PC-3 (cell line): ENCODE measurements around the gene RTF1. TPM values are rescaled to one million over a fixed set of nuclear protein-coding genes. Genes with fewer than 3 reads are reported as not detected.
"Not testable (repeated sequence)": the region's sequence is repeated elsewhere in the genome, so short reads cannot be mapped to it uniquely, and the experiment has no call there.

Experiments
- ATAC-seq: fragments of 200-7000 bp; cut with Tn5 transposase; 2 replicates; pipeline ENCODE4 v1.9.1; 2020; ENCODE audit warnings: mild to moderate bottlenecking, moderate library complexity
- BruUV-seq: library from RNA; stranded (reverse); fragments of 400-500 nt; replicated peaks from 2 replicates; lab custom pipeline; 2021; lab: Mats Ljungman, UMichigan
- CTCF ChIA-PET: fragments of 300-600 bp; sonication (Branson Sonifier 250); formaldehyde crosslinking; loops from one replicate; lab custom pipeline; 2022; ENCODE audit warnings: antibody characterized with exemption; lab: Charles Lee
- POLR2A ChIA-PET: fragments of 300-600 bp; sonication (Branson Sonifier 250); formaldehyde crosslinking; loops from one replicate; lab custom pipeline; 2022; ENCODE audit warnings: antibody characterized with exemption; ENCODE audit not compliant: unreplicated experiment; lab: Charles Lee
- DNase-seq: peaks from one replicate; pipeline ENCODE4 v3.0.0-alpha.2; 2015
- H2AFZ ChIP-seq: fragments of 300-600 bp; sonication (generic); 2 replicates; pipeline ENCODE4 v1.6.0; 2016; ENCODE audit warnings: antibody characterized with exemption, low read length
- H3F3A ChIP-seq: fragments of 300-600 bp; sonication (generic); one replicate; pipeline ENCODE4 v1.6.0; 2017; ENCODE audit warnings: antibody characterized with exemption, low read length, control low read depth, mild to moderate bottlenecking; ENCODE audit not compliant: unreplicated experiment
- H3K27ac ChIP-seq: fragments of 300-600 bp; sonication (generic); 2 replicates; pipeline ENCODE4 v1.5.1; 2016; ENCODE audit warnings: mild to moderate bottlenecking, low read length
- H3K27me3 ChIP-seq: fragments of 300-600 bp; sonication (generic); 2 replicates; pipeline ENCODE4 v1.6.1; 2016; ENCODE audit warnings: low read length, mixed read lengths
- H3K36me3 ChIP-seq: fragments of 300-600 bp; sonication (generic); 2 replicates; pipeline ENCODE4 v1.6.1; 2016; ENCODE audit warnings: low read depth, mixed run types, low read length, mixed read lengths
- H3K4me1 ChIP-seq: fragments of 300-600 bp; sonication (generic); 2 replicates; pipeline ENCODE4 v1.5.1; 2016; ENCODE audit warnings: low read length; ENCODE audit not compliant: insufficient read depth
- H3K4me2 ChIP-seq: fragments of 300-600 bp; sonication (generic); 2 replicates; pipeline ENCODE4 v1.6.0; 2016; ENCODE audit warnings: low read length
- H3K4me3 ChIP-seq: fragments of 300-600 bp; sonication (generic); 2 replicates; pipeline ENCODE4 v1.5.1; 2016; ENCODE audit warnings: mild to moderate bottlenecking, low read length, mixed read lengths
- H3K79me2 ChIP-seq: fragments of 300-600 bp; sonication (generic); 2 replicates; pipeline ENCODE4 v1.6.1; 2017; ENCODE audit warnings: low read length, mixed read lengths
- H3K9ac ChIP-seq: fragments of 300-600 bp; sonication (generic); 2 replicates; pipeline ENCODE4 v1.6.0; 2016; ENCODE audit warnings: mild to moderate bottlenecking, low read length
- H3K9me2 ChIP-seq: fragments of 300-600 bp; sonication (generic); replicated peaks from 2 replicates; pipeline ENCODE4 v1.6.1; 2016; ENCODE audit warnings: mixed run types, low read length, mixed read lengths
- H3K9me3 ChIP-seq: fragments of 300-600 bp; sonication (generic); 2 replicates; pipeline ENCODE4 v1.6.1; 2016; ENCODE audit warnings: low read length, mixed read lengths
- H4K20me1 ChIP-seq: fragments of 300-600 bp; sonication (generic); 2 replicates; pipeline ENCODE4 v1.6.1; 2016; ENCODE audit warnings: low read length, mixed read lengths
- EZH2 ChIP-seq: fragments of 300-600 bp; sonication (generic); IDR thresholded peaks from one replicate; pipeline ENCODE4 v1.6.1; 2017; ENCODE audit warnings: antibody characterized with exemption, mild to moderate bottlenecking, low read length; ENCODE audit not compliant: unreplicated experiment
- EZH2phosphoT487 ChIP-seq: fragments of 300-600 bp; sonication (generic); IDR thresholded peaks from 2 replicates; pipeline ENCODE4 v1.6.1; 2018; ENCODE audit warnings: mild to moderate bottlenecking, antibody characterized with exemption, low read length, borderline replicate concordance
- intact Hi-C: fragments of 100-400 bp; cut with micrococcal nuclease; formaldehyde crosslinking; loops from 2 replicates; pipeline ENCODE4 v1.9.0; 2023
- total RNA-seq: library from RNA; depleted of rRNA; stranded (reverse); fragments of >200 nt; gene quantifications from 2 replicates; pipeline ENCODE4 v1.2.3, GENCODE V29; 2014
- TF ChIP-seq, protein P1 (sequence below): fragments of 300-600 bp; sonication (generic); conservative IDR thresholded peaks from 2 replicates; pipeline ENCODE4 v1.5.1; 2017; ENCODE audit warnings: antibody characterized with exemption, low read depth, mild to moderate bottlenecking, low read length

The RTF1 gene
- total RNA-seq, 1 experiment from 2014 or later = 20.2 TPM

- intact Hi-C loops = loop anchor here (5.0 to 10.0 kb wide), 3 partner anchors 41 to 278 kb away; no protein-coding TSS in a partner anchor
- CTCF ChIA-PET = interaction anchor here (0.8 to 1.3 kb wide), 2 partner anchors 26 to 119 kb away, joined by 6 to 7 read pairs; no protein-coding TSS in a partner anchor
- Histone ChIP-seq H3K4me2 (no peak overlapping the region), H3K9me3 (no peaks in the 10 kb centered on the region), H3K27ac (no peak overlapping the region), H3K9ac (no peak overlapping the region), H4K20me1 (0 out of 2 replicates have a peak, but pooled peaks cover 4% of the 10 kb centered on the region), H2AFZ (no peak overlapping the region), H3K4me1 (no peaks in the 10 kb centered on the region), H3F3A (no peaks in the 10 kb centered on the region), H3K9me2 (no peaks in the 10 kb centered on the region), H3K36me3 (peaks cover 43% of the 10 kb centered on the region), H3K4me3 (no peak overlapping the region), H3K27me3 (no peaks in the 10 kb centered on the region), H3K79me2 (no peaks in the 10 kb centered on the region)
- no peak for TF ChIP-seq EZH2
- TF ChIP-seq, protein P1, sequence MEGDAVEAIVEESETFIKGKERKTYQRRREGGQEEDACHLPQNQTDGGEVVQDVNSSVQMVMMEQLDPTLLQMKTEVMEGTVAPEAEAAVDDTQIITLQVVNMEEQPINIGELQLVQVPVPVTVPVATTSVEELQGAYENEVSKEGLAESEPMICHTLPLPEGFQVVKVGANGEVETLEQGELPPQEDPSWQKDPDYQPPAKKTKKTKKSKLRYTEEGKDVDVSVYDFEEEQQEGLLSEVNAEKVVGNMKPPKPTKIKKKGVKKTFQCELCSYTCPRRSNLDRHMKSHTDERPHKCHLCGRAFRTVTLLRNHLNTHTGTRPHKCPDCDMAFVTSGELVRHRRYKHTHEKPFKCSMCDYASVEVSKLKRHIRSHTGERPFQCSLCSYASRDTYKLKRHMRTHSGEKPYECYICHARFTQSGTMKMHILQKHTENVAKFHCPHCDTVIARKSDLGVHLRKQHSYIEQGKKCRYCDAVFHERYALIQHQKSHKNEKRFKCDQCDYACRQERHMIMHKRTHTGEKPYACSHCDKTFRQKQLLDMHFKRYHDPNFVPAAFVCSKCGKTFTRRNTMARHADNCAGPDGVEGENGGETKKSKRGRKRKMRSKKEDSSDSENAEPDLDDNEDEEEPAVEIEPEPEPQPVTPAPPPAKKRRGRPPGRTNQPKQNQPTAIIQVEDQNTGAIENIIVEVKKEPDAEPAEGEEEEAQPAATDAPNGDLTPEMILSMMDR = no peak
- DNase-seq (no peak), ATAC-seq (no peak)
- no TSS peak for BruUV-seq
- POLR2A ChIA-PET = no interaction called here
Measured at GRCh38 chr15:41466711-41467110, 49.8 kb downstream of the RTF1 start.

- intact Hi-C loops = loop anchor here (5.0 to 10.0 kb wide), 3 partner anchors 38 to 275 kb away; no protein-coding TSS in a partner anchor
Measured at GRCh38 chr15:41469644-41470043, 52.7 kb downstream of the RTF1 start.

GRCh38 chr15:41473418-41473817 lies 56.5 kb downstream of the RTF1 start:
- no peaks in the 10 kb centered on the region for H3F3A ChIP-seq
- intact Hi-C loops = no loop called here
- DNase-seq (no peak), ATAC-seq (no peak)
- H3K4me2 ChIP-seq = no peak overlapping the region
- no peak overlapping the region for H3K4me3 ChIP-seq
- no peaks in the 10 kb centered on the region for H3K27me3 ChIP-seq
- H3K9ac ChIP-seq = no peak overlapping the region
- H3K9me2 ChIP-seq = no peaks in the 10 kb centered on the region
- H4K20me1 ChIP-seq = no peaks in the 10 kb centered on the region
- H3K79me2 ChIP-seq = no peaks in the 10 kb centered on the region
- TF ChIP-seq, protein P1 = no peak
- no peak for TF ChIP-seq EZH2phosphoT487
- TF ChIP-seq EZH2 = no peak
- peaks cover 48% of the 10 kb centered on the region for H3K36me3 ChIP-seq
- H3K27ac ChIP-seq = no peak overlapping the region
- H3K4me1 ChIP-seq = peaks cover 20% of the 10 kb centered on the region
- ChIA-PET CTCF (interaction anchor here (0.6 kb wide), 1 partner anchor 337 kb away, joined by 3 read pairs; no protein-coding TSS in a partner anchor), POLR2A (no interaction called here)
- no TSS peak for BruUV-seq
- H2AFZ ChIP-seq = no peak overlapping the region
- no peaks in the 10 kb centered on the region for H3K9me3 ChIP-seq

More at GRCh38 chr15:41469644-41470043, 52.7 kb downstream of the RTF1 start:
- DNase-seq, BruUV-seq, H3K9me2 ChIP-seq, H4K20me1 ChIP-seq, H3K27ac ChIP-seq, POLR2A ChIA-PET, H3K4me1 ChIP-seq, H3F3A ChIP-seq, H3K9ac ChIP-seq, H3K4me3 ChIP-seq, H3K4me2 ChIP-seq, H3K79me2 ChIP-seq, H3K27me3 ChIP-seq, ATAC-seq, H2AFZ ChIP-seq, CTCF ChIA-PET, H3K9me3 ChIP-seq: not testable (repeated sequence)
- peaks cover 43% of the 10 kb centered on the region; the same call in 1 of the 2 replicates for H3K36me3 ChIP-seq
